ENCODE results near the gene PPP1R3G.

- TF ChIP-seq, protein P1, sequence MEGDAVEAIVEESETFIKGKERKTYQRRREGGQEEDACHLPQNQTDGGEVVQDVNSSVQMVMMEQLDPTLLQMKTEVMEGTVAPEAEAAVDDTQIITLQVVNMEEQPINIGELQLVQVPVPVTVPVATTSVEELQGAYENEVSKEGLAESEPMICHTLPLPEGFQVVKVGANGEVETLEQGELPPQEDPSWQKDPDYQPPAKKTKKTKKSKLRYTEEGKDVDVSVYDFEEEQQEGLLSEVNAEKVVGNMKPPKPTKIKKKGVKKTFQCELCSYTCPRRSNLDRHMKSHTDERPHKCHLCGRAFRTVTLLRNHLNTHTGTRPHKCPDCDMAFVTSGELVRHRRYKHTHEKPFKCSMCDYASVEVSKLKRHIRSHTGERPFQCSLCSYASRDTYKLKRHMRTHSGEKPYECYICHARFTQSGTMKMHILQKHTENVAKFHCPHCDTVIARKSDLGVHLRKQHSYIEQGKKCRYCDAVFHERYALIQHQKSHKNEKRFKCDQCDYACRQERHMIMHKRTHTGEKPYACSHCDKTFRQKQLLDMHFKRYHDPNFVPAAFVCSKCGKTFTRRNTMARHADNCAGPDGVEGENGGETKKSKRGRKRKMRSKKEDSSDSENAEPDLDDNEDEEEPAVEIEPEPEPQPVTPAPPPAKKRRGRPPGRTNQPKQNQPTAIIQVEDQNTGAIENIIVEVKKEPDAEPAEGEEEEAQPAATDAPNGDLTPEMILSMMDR (IDR thresholded peaks at IDR 0.05) = no peak
- TF ChIP-seq POLR2A (IDR thresholded peaks at IDR 0.05) = no peak
Measured at GRCh38 chr6:5087389-5087788, 2.2 kb downstream of the PPP1R3G start.

All from testis (tissue), 2 donors.